HepG2 (cell line): ENCODE measurements around the gene TBC1D14. TPM values are rescaled to one million over a fixed set of nuclear protein-coding genes. Genes with fewer than 3 reads are reported as not detected.

Experiments used
- ARID2 ChIP-seq: sonication (generic); formaldehyde crosslinking; IDR thresholded peaks from 2 replicates; pipeline ENCODE4 v1.8.1; 2022; ENCODE audit warnings: mild to moderate bottlenecking, missing genetic modification reagents, borderline replicate concordance
- GLI4 ChIP-seq: sonication (generic); formaldehyde crosslinking; IDR thresholded peaks from 2 replicates; pipeline ENCODE4 v1.5.1; 2020; ENCODE audit warnings: missing genetic modification reagents, mild to moderate bottlenecking, moderate library complexity, borderline replicate concordance
- KAT2B ChIP-seq: fragments of 150-350 bp; IDR thresholded peaks from 2 replicates; pipeline ENCODE4 v1.6.1; 2014; ENCODE audit warnings: low read depth, low read length, borderline replicate concordance
- KDM2A ChIP-seq: sonication (generic); formaldehyde crosslinking; IDR thresholded peaks from 2 replicates; pipeline ENCODE4 v1.4.0; 2020; ENCODE audit warnings: low read depth, missing genetic modification reagents, borderline replicate concordance
- PTBP1 ChIP-seq: fragments of 200-400 bp; formaldehyde crosslinking; IDR thresholded peaks from 2 replicates; pipeline ENCODE4 v1.6.1; 2018; ENCODE audit warnings: low read length, low read depth; ENCODE audit not compliant: poor library complexity, severe bottlenecking
- REL ChIP-seq: sonication (generic); formaldehyde crosslinking; conservative IDR thresholded peaks from 2 replicates; pipeline ENCODE4 v1.8.0; 2022; ENCODE audit warnings: mild to moderate bottlenecking, missing genetic modification reagents, moderate library complexity
- SIX1 ChIP-seq: sonication (generic); formaldehyde crosslinking; IDR thresholded peaks from 2 replicates; pipeline ENCODE4 v1.4.0; 2020; ENCODE audit warnings: missing genetic modification reagents, borderline replicate concordance
- SIX4 ChIP-seq: sonication (generic); formaldehyde crosslinking; IDR thresholded peaks from 2 replicates; pipeline ENCODE4 v1.4.0; 2020; ENCODE audit warnings: missing genetic modification reagents
- TBX2 ChIP-seq: sonication (generic); formaldehyde crosslinking; IDR thresholded peaks from 2 replicates; pipeline ENCODE4 v1.5.0; 2020; ENCODE audit warnings: missing genetic modification reagents, mild to moderate bottlenecking, borderline replicate concordance
- ZFP62 ChIP-seq: sonication (generic); formaldehyde crosslinking; IDR thresholded peaks from 2 replicates; pipeline ENCODE4 v1.4.0; 2020; ENCODE audit warnings: missing genetic modification reagents
- ZKSCAN5 ChIP-seq: sonication (generic); formaldehyde crosslinking; IDR thresholded peaks from 2 replicates; pipeline ENCODE4 v1.5.1; 2020; ENCODE audit warnings: mild to moderate bottlenecking, missing genetic modification reagents
- ZNF496 ChIP-seq: sonication (generic); formaldehyde crosslinking; IDR thresholded peaks from 2 replicates; pipeline ENCODE4 v1.8.1; 2023; ENCODE audit warnings: mild to moderate bottlenecking, moderate library complexity, missing genetic modification reagents; ENCODE audit not compliant: insufficient replicate concordance
- ZNF660 ChIP-seq: sonication (generic); formaldehyde crosslinking; IDR thresholded peaks from 2 replicates; pipeline ENCODE4 v1.5.1; 2020; ENCODE audit warnings: mild to moderate bottlenecking, low read depth, missing genetic modification reagents, borderline replicate concordance
- ZSCAN9 ChIP-seq: IDR thresholded peaks from 2 replicates; pipeline ENCODE4 v1.6.1; 2016; ENCODE audit warnings: borderline replicate concordance
- polyA plus RNA-seq, 8 experiments: library from polyadenylated mRNA; depleted of rRNA in 3 of 8; stranded (reverse) in 7 of 8; unstranded in 1 of 8; fragments of >200 nt; fragmentation: Illumina TruSeq in 4 of 8; extraction: Trizol in 4 of 8; gene quantifications; 2 replicates each; pipeline versions ENCODE4 v1.2.1 to v1.2.3, GENCODE V29; 2011 to 2016; ENCODE audit warnings: low read depth in 4 of 8, missing spikeins in 1 of 8, mixed read lengths in 1 of 8; ENCODE audit not compliant: insufficient read depth in 1 of 8
- total RNA-seq, 5 experiments: library from RNA; depleted of rRNA; stranded (reverse); fragments of >200 nt; fragmentation: Illumina TruSeq; extraction: Trizol; gene quantifications; 2 replicates each; pipeline ENCODE4 v1.2.3, GENCODE V29; 2016; ENCODE audit warnings: low read depth in 1 of 5
- TF ChIP-seq, protein P1 (sequence below): fragments of 450-650 bp; IDR thresholded peaks from 2 replicates; pipeline ENCODE4 v1.6.1; 2017
- TF ChIP-seq, protein P2 (sequence below): sonication (generic); formaldehyde crosslinking; IDR thresholded peaks from 2 replicates; pipeline ENCODE4 v1.5.0; 2020; ENCODE audit warnings: missing genetic modification reagents, mild to moderate bottlenecking, borderline replicate concordance
- TF ChIP-seq, protein P3 (sequence below): sonication (generic); formaldehyde crosslinking; IDR thresholded peaks from 2 replicates; pipeline ENCODE4 v1.9.0; 2021; ENCODE audit warnings: missing genetic modification reagents, mild to moderate bottlenecking, borderline replicate concordance
- TF ChIP-seq, protein P4 (sequence below): sonication (generic); formaldehyde crosslinking; IDR thresholded peaks from 2 replicates; pipeline ENCODE4 v1.4.0; 2020; ENCODE audit warnings: mild to moderate bottlenecking, missing genetic modification reagents
- TF ChIP-seq, protein P5 (sequence below): sonication (generic); formaldehyde crosslinking; IDR thresholded peaks from 2 replicates; pipeline ENCODE4 v1.4.0; 2020; ENCODE audit warnings: missing genetic modification reagents

TBC1D14 gene
- total and polyA plus RNA-seq, 2 of the 13 experiments (the other 11 are each of a cell fraction or from before 2014, with no cell fraction given): 29.5 to 46.5 TPM

DNA sequence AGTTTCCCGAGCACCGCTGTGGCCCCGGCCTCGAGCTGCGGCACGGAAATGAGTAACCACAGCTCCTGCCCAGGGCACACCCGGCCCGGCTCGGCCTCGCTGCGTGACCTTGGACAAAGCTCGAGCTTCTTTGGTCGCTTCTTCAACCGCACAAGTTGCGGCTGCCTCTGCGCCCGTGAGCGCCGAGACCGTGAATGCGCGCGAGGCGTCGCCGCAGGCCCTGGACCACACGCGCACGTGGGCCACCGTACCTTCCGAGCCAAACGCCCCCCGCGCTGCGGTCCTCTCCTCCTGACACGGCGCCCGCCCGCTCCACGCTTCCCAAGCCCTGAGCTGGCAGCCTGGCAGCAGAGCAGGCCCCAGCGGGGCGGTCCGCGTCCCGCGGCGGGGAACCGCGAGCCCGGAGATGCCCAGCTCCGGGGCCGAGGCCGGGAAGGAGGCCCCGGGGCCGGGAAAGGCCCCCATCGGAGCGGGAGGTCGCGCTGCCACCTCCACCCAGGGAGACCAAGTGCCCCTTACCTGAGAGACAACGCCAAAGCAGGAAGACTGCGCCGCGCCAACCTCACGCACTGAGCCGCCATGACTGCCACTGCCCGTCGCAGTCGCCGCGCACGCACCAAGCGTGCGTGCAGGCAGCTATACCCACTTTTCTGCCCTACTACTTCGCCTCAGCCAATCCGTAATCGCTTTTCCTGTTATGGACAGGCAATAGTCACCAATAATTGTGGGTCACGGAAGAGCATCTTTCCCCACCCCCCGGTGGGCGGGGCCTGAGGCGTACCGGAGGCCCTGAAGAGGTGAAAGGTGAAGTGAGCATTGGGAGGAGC lies 158.0 kb downstream of the TBC1D14 start, which contains the start of gene GRPEL1 (continued):
- TF ChIP-seq ZKSCAN5: no peak
- TF ChIP-seq REL (CRISPR knock-in tag): 0 out of 2 replicates have a peak, but pooled peaks have one; percentile 67
- peak; percentile 18; the same call in 1 of the 2 replicates for TF ChIP-seq KDM2A (CRISPR knock-in tag)
- no peak for TF ChIP-seq PTBP1
- TF ChIP-seq, protein P1, sequence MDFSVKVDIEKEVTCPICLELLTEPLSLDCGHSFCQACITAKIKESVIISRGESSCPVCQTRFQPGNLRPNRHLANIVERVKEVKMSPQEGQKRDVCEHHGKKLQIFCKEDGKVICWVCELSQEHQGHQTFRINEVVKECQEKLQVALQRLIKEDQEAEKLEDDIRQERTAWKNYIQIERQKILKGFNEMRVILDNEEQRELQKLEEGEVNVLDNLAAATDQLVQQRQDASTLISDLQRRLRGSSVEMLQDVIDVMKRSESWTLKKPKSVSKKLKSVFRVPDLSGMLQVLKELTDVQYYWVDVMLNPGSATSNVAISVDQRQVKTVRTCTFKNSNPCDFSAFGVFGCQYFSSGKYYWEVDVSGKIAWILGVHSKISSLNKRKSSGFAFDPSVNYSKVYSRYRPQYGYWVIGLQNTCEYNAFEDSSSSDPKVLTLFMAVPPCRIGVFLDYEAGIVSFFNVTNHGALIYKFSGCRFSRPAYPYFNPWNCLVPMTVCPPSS: no peak
- peak; percentile 72 for TF ChIP-seq TBX2
- TF ChIP-seq ZNF496 (CRISPR knock-in tag): no peak
- TF ChIP-seq, protein P2, sequence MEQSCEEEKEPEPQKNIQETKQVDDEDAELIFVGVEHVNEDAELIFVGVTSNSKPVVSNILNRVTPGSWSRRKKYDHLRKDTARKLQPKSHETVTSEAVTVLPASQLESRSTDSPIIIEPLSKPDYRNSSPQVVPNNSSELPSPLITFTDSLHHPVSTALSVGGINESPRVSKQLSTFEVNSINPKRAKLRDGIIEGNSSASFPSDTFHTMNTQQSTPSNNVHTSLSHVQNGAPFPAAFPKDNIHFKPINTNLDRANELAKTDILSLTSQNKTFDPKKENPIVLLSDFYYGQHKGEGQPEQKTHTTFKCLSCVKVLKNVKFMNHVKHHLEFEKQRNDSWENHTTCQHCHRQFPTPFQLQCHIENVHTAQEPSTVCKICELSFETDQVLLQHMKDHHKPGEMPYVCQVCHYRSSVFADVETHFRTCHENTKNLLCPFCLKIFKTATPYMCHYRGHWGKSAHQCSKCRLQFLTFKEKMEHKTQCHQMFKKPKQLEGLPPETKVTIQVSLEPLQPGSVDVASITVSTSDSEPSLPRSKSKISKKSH (CRISPR knock-in tag): no peak
- TF ChIP-seq, protein P3, sequence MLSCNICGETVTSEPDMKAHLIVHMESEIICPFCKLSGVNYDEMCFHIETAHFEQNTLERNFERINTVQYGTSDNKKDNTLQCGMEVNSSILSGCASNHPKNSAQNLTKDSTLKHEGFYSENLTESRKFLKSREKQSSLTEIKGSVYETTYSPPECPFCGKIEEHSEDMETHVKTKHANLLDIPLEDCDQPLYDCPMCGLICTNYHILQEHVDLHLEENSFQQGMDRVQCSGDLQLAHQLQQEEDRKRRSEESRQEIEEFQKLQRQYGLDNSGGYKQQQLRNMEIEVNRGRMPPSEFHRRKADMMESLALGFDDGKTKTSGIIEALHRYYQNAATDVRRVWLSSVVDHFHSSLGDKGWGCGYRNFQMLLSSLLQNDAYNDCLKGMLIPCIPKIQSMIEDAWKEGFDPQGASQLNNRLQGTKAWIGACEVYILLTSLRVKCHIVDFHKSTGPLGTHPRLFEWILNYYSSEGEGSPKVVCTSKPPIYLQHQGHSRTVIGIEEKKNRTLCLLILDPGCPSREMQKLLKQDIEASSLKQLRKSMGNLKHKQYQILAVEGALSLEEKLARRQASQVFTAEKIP: no peak
- peak; percentile 15; the same call in 1 of the 2 replicates for TF ChIP-seq ZSCAN9 (CRISPR knock-in tag)
- TF ChIP-seq KAT2B: no peak
- TF ChIP-seq SIX1: no peak
- TF ChIP-seq ZNF660: no peak
- TF ChIP-seq ZFP62 (CRISPR knock-in tag): no peak
- TF ChIP-seq SIX4: no peak
- TF ChIP-seq, protein P4, sequence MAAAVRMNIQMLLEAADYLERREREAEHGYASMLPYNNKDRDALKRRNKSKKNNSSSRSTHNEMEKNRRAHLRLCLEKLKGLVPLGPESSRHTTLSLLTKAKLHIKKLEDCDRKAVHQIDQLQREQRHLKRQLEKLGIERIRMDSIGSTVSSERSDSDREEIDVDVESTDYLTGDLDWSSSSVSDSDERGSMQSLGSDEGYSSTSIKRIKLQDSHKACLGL: peak; percentile 88
- peak; percentile 83; the same call in 1 of the 2 replicates for TF ChIP-seq GLI4 (CRISPR knock-in tag)
- peak; percentile 29 for TF ChIP-seq ARID2 (CRISPR knock-in tag)
- TF ChIP-seq, protein P5, sequence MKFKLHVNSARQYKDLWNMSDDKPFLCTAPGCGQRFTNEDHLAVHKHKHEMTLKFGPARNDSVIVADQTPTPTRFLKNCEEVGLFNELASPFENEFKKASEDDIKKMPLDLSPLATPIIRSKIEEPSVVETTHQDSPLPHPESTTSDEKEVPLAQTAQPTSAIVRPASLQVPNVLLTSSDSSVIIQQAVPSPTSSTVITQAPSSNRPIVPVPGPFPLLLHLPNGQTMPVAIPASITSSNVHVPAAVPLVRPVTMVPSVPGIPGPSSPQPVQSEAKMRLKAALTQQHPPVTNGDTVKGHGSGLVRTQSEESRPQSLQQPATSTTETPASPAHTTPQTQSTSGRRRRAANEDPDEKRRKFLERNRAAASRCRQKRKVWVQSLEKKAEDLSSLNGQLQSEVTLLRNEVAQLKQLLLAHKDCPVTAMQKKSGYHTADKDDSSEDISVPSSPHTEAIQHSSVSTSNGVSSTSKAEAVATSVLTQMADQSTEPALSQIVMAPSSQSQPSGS: no peak
